ENCODE measurements around the gene GBX1.

GRCh38 chr7:151177310-151177709 is 9.8 kb upstream of the GBX1 start:
- TF ChIP-seq, protein P1, sequence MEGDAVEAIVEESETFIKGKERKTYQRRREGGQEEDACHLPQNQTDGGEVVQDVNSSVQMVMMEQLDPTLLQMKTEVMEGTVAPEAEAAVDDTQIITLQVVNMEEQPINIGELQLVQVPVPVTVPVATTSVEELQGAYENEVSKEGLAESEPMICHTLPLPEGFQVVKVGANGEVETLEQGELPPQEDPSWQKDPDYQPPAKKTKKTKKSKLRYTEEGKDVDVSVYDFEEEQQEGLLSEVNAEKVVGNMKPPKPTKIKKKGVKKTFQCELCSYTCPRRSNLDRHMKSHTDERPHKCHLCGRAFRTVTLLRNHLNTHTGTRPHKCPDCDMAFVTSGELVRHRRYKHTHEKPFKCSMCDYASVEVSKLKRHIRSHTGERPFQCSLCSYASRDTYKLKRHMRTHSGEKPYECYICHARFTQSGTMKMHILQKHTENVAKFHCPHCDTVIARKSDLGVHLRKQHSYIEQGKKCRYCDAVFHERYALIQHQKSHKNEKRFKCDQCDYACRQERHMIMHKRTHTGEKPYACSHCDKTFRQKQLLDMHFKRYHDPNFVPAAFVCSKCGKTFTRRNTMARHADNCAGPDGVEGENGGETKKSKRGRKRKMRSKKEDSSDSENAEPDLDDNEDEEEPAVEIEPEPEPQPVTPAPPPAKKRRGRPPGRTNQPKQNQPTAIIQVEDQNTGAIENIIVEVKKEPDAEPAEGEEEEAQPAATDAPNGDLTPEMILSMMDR (IDR thresholded peaks at IDR 0.05) = no peak
- no peak for TF ChIP-seq ERG (CRISPR knock-in tag; IDR thresholded peaks at IDR 0.05)
- TF ChIP-seq MLX (CRISPR knock-in tag; IDR thresholded peaks at IDR 0.05) = no peak
- no peak for TF ChIP-seq ZNF512 (CRISPR knock-in tag; IDR thresholded peaks at IDR 0.05; ENCODE audit: borderline replicate concordance)
- TF ChIP-seq USF2 (CRISPR knock-in tag; IDR thresholded peaks at IDR 0.05) = no peak
- TF ChIP-seq ETV6 (CRISPR knock-in tag; IDR thresholded peaks at IDR 0.05) = no peak
- no peak for TF ChIP-seq FOXP1 (CRISPR knock-in tag; IDR thresholded peaks at IDR 0.05; ENCODE audit: borderline replicate concordance)
- TF ChIP-seq TEAD1 (CRISPR knock-in tag; IDR thresholded peaks at IDR 0.05) = no peak
- TF ChIP-seq ZNF121 (CRISPR knock-in tag; IDR thresholded peaks at IDR 0.05) = no peak
